ENCODE measurements around the gene CDK4.

CDK4 gene

GRCh38 chr12:57744777-57745484 is 7.2 kb downstream of the CDK4 start, which contains the start of gene TSPAN31:
Gene TSPAN31, plus strand, starts transcription at chr12:57745039. Its CDS starts 116 bp downstream, at chr12:57745155.
- no peak for TF ChIP-seq CTCF (IDR thresholded peaks at IDR 0.05)

DNA sequence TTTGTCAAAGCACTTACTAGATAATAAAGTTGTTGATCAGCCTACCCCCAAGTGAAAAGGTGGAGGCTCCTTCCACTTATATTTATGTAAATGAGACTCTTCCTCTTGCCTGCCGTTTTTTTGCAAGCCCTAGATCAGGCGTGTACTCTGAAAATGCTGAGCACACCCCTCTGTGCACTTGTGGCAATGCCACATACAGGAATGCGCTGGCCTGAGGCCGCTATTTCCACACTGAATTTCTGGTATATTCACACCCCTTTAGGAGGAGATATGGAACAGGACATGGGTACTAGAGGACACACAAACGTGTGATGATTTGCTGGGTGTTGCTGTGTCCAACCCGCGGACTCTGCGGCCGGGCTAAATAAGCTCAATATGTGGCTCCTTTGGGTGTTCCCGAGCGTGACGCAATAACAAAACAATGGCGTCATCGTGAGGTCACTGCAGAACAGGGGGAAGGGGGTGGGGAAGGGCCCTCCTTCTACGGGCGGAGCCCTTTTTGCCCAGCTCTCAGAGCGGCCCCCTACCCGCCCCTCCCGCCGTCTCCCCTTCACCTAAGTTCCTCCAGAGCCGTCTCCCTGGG is 7.8 kb downstream of the CDK4 start:
- no peak for TF ChIP-seq CTCF (IDR thresholded peaks at IDR 0.05)

DNA sequence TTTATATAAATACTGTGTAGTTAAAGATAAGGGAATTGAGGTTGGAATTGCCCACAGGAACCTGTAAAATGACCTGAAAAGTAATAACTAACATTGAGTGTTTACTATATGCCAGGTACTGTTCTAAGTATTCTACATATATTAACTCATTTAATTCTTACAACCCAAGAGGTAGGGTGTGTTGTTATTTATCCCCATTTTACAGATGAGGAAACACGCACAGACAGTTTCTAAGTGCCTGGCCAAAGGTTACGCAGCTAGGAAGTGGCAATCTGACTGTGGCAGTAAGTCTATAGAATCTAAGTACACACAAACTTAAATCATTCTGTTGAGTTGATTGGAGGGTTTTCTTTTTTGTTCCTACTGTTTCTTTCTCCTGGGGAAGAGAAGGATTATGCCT is 8.3 kb downstream of the CDK4 start:
- no peak for TF ChIP-seq CTCF (IDR thresholded peaks at IDR 0.05)

GRCh38 chr12:57741844-57742738 is 10.0 kb downstream of the CDK4 start:
- TF ChIP-seq CTCF (IDR thresholded peaks at IDR 0.05): no peak

- TF ChIP-seq CTCF (IDR thresholded peaks at IDR 0.05): no peak
Measured at GRCh38 chr12:57741413-57741789, 10.7 kb downstream of the CDK4 start.

- TF ChIP-seq CTCF (IDR thresholded peaks at IDR 0.05): no peak
Measured at GRCh38 chr12:57740656-57741412, 11.3 kb downstream of the CDK4 start.

GRCh38 chr12:57739914-57740538 is 12.1 kb downstream of the CDK4 start:
- no peak for TF ChIP-seq CTCF (IDR thresholded peaks at IDR 0.05)
